H9 (cell line): ENCODE data around the gene TSPAN18. TPM values are rescaled to one million over a fixed set of nuclear protein-coding genes. Genes with fewer than 3 reads are reported as not detected.

Experiments
- DNase-seq: peaks from one replicate; pipeline ENCODE4 v3.0.0-alpha.2; 2017
- H2AFZ ChIP-seq: one replicate; pipeline ENCODE4 v1.6.1; 2013; ENCODE audit warnings: mild to moderate bottlenecking, low read length, control low read depth, moderate library complexity
- H2AK5ac ChIP-seq: 2 replicates; pipeline ENCODE4 v1.6.1; 2013; ENCODE audit warnings: low read length, control low read depth, mixed read lengths; ENCODE audit not compliant: insufficient read length
- H2BK120ac ChIP-seq: one replicate; pipeline ENCODE4 v1.6.1; 2013; ENCODE audit warnings: low read depth, mild to moderate bottlenecking, low read length, control low read depth, inconsistent platforms; ENCODE audit not compliant: poor library complexity, severe bottlenecking
- H2BK12ac ChIP-seq: 2 replicates; pipeline ENCODE4 v1.6.1; 2013; ENCODE audit warnings: low read length, control low read depth, mixed read lengths, low read depth; ENCODE audit not compliant: insufficient read length
- H2BK15ac ChIP-seq: 2 replicates; pipeline ENCODE4 v1.6.1; 2013; ENCODE audit warnings: low read depth, low read length, control low read depth
- H2BK20ac ChIP-seq: one replicate; pipeline ENCODE4 v1.6.1; 2013; ENCODE audit warnings: low read depth, mild to moderate bottlenecking, low read length, control low read depth, inconsistent platforms; ENCODE audit not compliant: poor library complexity, severe bottlenecking
- H2BK5ac ChIP-seq: 2 replicates; pipeline ENCODE4 v1.6.1; 2013; ENCODE audit warnings: low read length, control low read depth, mixed read lengths; ENCODE audit not compliant: insufficient read length
- H3K14ac ChIP-seq: 2 replicates; pipeline ENCODE4 v1.6.1; 2013; ENCODE audit warnings: low read length, control low read depth; ENCODE audit not compliant: insufficient read depth
- H3K18ac ChIP-seq: 2 replicates; pipeline ENCODE4 v1.6.1; 2013; ENCODE audit warnings: low read depth, mild to moderate bottlenecking, mixed read lengths, low read length, control low read depth; ENCODE audit not compliant: insufficient read length
- H3K23ac ChIP-seq: 2 replicates; pipeline ENCODE4 v1.6.1; 2013; ENCODE audit warnings: low read length, control low read depth, mixed read lengths, low read depth; ENCODE audit not compliant: insufficient read length
- H3K23me2 ChIP-seq: 2 replicates; pipeline ENCODE4 v1.6.1; 2013; ENCODE audit warnings: low read depth, mild to moderate bottlenecking, mixed read lengths, low read length, control low read depth; ENCODE audit not compliant: insufficient read length, poor library complexity, severe bottlenecking
- H3K27ac ChIP-seq: 2 replicates; pipeline ENCODE4 v1.5.1; 2013; ENCODE audit warnings: low read length, control low read depth, mixed read lengths, low read depth; ENCODE audit not compliant: insufficient read length
- H3K27me3 ChIP-seq: 2 replicates; pipeline ENCODE4 v1.6.1; 2013; ENCODE audit warnings: low read length, control low read depth, inconsistent platforms; ENCODE audit not compliant: insufficient read depth
- H3K4ac ChIP-seq: 2 replicates; pipeline ENCODE4 v1.6.1; 2013; ENCODE audit warnings: low read depth, mild to moderate bottlenecking, control low read depth, inconsistent platforms, low read length, moderate library complexity
- H3K4me1 ChIP-seq: 2 replicates; pipeline ENCODE4 v1.6.1; 2013; ENCODE audit warnings: low read length, control low read depth, inconsistent platforms; ENCODE audit not compliant: insufficient read depth
- H3K4me2 ChIP-seq: 2 replicates; pipeline ENCODE4 v1.6.1; 2013; ENCODE audit warnings: low read length, control low read depth, mixed read lengths; ENCODE audit not compliant: insufficient read length, insufficient read depth
- H3K56ac ChIP-seq: 2 replicates; pipeline ENCODE4 v1.6.1; 2013; ENCODE audit warnings: low read depth, mild to moderate bottlenecking, mixed read lengths, low read length, control low read depth; ENCODE audit not compliant: insufficient read length
- H3K79me1 ChIP-seq: 2 replicates; pipeline ENCODE4 v1.6.1; 2013; ENCODE audit warnings: low read depth, mild to moderate bottlenecking, moderate library complexity, low read length, control low read depth, inconsistent platforms; ENCODE audit not compliant: insufficient read depth, poor library complexity, severe bottlenecking
- H3K79me2 ChIP-seq: 2 replicates; pipeline ENCODE4 v1.6.1; 2013; ENCODE audit warnings: low read length, control low read depth, inconsistent platforms; ENCODE audit not compliant: insufficient read depth
- H3K9ac ChIP-seq: 2 replicates; pipeline ENCODE4 v1.6.1; 2013; ENCODE audit warnings: low read length, control low read depth, mixed read lengths; ENCODE audit not compliant: insufficient read length; ENCODE audit errors: extremely low read depth
- H3K9me3 ChIP-seq: one replicate; pipeline ENCODE4 v1.6.1; 2013; ENCODE audit warnings: low read depth, low read length, inconsistent platforms; ENCODE audit not compliant: control insufficient read depth
- H3T11ph ChIP-seq: one replicate; pipeline ENCODE4 v1.6.1; 2013; ENCODE audit warnings: mild to moderate bottlenecking, low read length, control low read depth, inconsistent platforms
- H4K20me1 ChIP-seq: one replicate; pipeline ENCODE4 v1.6.1; 2013; ENCODE audit not compliant: control insufficient read depth, insufficient read length, insufficient read depth
- H4K5ac ChIP-seq: 2 replicates; pipeline ENCODE4 v1.6.1; 2013; ENCODE audit warnings: low read depth, mild to moderate bottlenecking, mixed read lengths, low read length, control low read depth; ENCODE audit not compliant: insufficient read length
- H4K8ac ChIP-seq: replicated peaks from 2 replicates; pipeline ENCODE4 v1.6.1; 2013; ENCODE audit warnings: low read length, control low read depth, mixed read lengths, low read depth; ENCODE audit not compliant: insufficient read length
- H4K91ac ChIP-seq: 2 replicates; pipeline ENCODE4 v1.6.1; 2013; ENCODE audit warnings: low read depth, mild to moderate bottlenecking, moderate library complexity, mixed read lengths, low read length, control low read depth; ENCODE audit not compliant: insufficient read length
- H3K27ac Mint-ChIP-seq, 3 experiments: 2 replicates in 2 of 3; 3 replicates in 1 of 3; pipeline ENCODE4 v1.8.0; 2020 to 2021; ENCODE audit warnings: mixed read lengths in 3 of 3, mild to moderate bottlenecking in 1 of 3, moderate library complexity in 1 of 3
- H3K27me3 Mint-ChIP-seq: 2 replicates; pipeline ENCODE4 v1.8.0; 2021; ENCODE audit warnings: low read depth, mild to moderate bottlenecking, moderate library complexity, mixed read lengths
- H3K36me3 Mint-ChIP-seq, 3 experiments: 2 replicates in 2 of 3; 3 replicates in 1 of 3; pipeline ENCODE4 v1.8.0; 2020 to 2021; ENCODE audit warnings: low read depth in 3 of 3, mixed read lengths in 3 of 3; ENCODE audit not compliant: insufficient read depth in 1 of 3
- H3K4me1 Mint-ChIP-seq, 2 experiments: 2 replicates each; pipeline ENCODE4 v1.8.0; 2020; ENCODE audit warnings: mixed read lengths in 2 of 2
- H3K4me3 Mint-ChIP-seq, 2 experiments: 2 replicates in 1 of 2; 3 replicates in 1 of 2; pipeline ENCODE4 v1.8.0; 2020 to 2021; ENCODE audit warnings: mild to moderate bottlenecking in 2 of 2, mixed read lengths in 2 of 2, moderate library complexity in 1 of 2
- H3K9me3 Mint-ChIP-seq, 2 experiments: 2 replicates in 1 of 2; 3 replicates in 1 of 2; pipeline ENCODE4 v1.8.0; 2020; ENCODE audit warnings: mild to moderate bottlenecking in 2 of 2, mixed read lengths in 2 of 2, moderate library complexity in 1 of 2
- CTCF ChIP-seq: fragments of 200-600 bp; sonication (generic); conservative IDR thresholded peaks from 3 replicates; pipeline ENCODE4 v1.8.0; 2021; ENCODE audit warnings: antibody characterized with exemption, mild to moderate bottlenecking
- WGBS: extraction: QIAGEN DNeasy Blood & Tissue Kit; methylation state at CpG from one replicate; pipeline ENCODE4 v1.1.7; 2013; ENCODE audit warnings: missing lambda C conversion rate, low lambda C conversion rate, mixed read lengths; ENCODE audit not compliant: insufficient read length; ENCODE audit errors: extremely low coverage; 5-methylcytosine and 5-hydroxymethylcytosine counted together
- total RNA-seq: library from RNA; stranded (reverse); gene quantifications from 2 replicates; pipeline ENCODE4 v1.2.1, GENCODE V29; 2021

The TSPAN18 gene
- total RNA-seq, 1 experiment from 2014 or later = 25.3 TPM

DNA sequence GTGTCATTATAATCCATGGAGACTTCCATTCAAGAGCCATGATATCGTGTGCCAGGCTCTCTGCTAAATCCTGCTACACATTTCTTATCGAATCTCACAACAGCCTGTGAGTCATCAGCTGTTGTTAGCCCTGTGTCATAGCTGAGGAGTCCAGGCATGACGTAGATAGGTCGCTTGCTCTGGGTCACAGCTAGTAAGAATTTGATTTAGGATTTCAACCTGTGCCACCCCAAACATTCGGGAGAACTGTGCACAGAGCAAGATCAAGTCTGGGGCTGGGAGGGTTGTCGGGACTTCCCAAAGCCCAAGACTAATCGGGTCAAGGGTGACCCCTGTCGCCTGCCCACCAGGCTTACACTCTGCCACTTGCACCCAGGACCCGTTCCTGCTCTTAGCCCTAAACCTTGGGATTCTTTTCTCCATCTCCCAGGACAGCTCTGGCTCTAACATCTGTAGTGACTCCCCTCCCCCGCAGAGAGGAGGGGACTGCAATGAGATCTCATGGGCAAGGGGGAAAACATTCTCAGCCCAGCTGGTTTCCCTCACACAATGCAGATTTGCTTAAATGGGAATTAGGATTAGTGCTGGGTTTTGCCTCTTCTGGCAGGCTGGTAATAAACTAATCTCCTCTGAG lies 34.3 kb downstream of the TSPAN18 start:
- Histone ChIP-seq H3K23me2 (no peaks in the 10 kb centered on the region), H4K91ac (no peak overlapping the region), H3K4me1 (peaks cover 4% of the 10 kb centered on the region; the same call in 1 of the 2 replicates), H2AK5ac (no peak overlapping the region), H3K27ac (no peak overlapping the region), H3K56ac (no peak overlapping the region), H3T11ph (no peak overlapping the region), H3K9ac (no peak overlapping the region), H3K79me1 (no peaks in the 10 kb centered on the region), H3K27me3 (no peaks in the 10 kb centered on the region; the same call in 1 of the 2 replicates), H3K14ac (no peak overlapping the region), H3K9me3 (no peaks in the 10 kb centered on the region), H4K8ac (no peak overlapping the region), H3K4me2 (no peak overlapping the region), H2AFZ (no peak overlapping the region), H4K5ac (no peak overlapping the region), H3K23ac (no peak overlapping the region), H2BK15ac (no peak overlapping the region), H3K4ac (no peak overlapping the region), H2BK5ac (no peak overlapping the region), H4K20me1 (no peaks in the 10 kb centered on the region), H2BK120ac (no peak overlapping the region), H2BK20ac (no peak overlapping the region), H3K18ac (no peak overlapping the region), H3K79me2 (no peaks in the 10 kb centered on the region), H2BK12ac (no peak overlapping the region)
- peaks cover 55 to 60% of the 10 kb centered on the region in 2 experiments for H3K4me1 Mint-ChIP-seq
- H3K9me3 Mint-ChIP-seq = peaks cover 8 to 13% of the 10 kb centered on the region in 2 experiments; a peak in 4 of 5 replicates
- TF ChIP-seq CTCF = peak; percentile 72
- peak; percentile 79 for DNase-seq
- no peak overlapping the region for H3K4me3 Mint-ChIP-seq
- peaks cover 51% of the 10 kb centered on the region for H3K27me3 Mint-ChIP-seq
- H3K27ac Mint-ChIP-seq = peak overlapping the region in 1 of 3 experiments; percentile 71; a peak in 2 of 7 replicates
- no CpG with 5 or more reads among the region's 10 CpGs for WGBS
- peaks cover 7 to 13% (median 8%) of the 10 kb centered on the region in 3 experiments; a peak in 6 of 7 replicates for H3K36me3 Mint-ChIP-seq
